Hepatocyte (in vitro differentiated cells): ENCODE data around the gene CORO2B. TPM values are rescaled to one million over a fixed set of nuclear protein-coding genes. Genes with fewer than 3 reads are reported as not detected.

Experiments used
- DNase-seq: peaks from one replicate; pipeline ENCODE4 v3.0.0-alpha.2; 2016; ENCODE audit warnings: low spot score
- H2AFZ ChIP-seq: fragments of 200-600 bp; sonication (generic); 2 replicates; pipeline ENCODE4 v1.6.0; 2016; ENCODE audit warnings: antibody characterized with exemption, mild to moderate bottlenecking
- H3K27ac ChIP-seq: fragments of 200-600 bp; sonication (generic); 2 replicates; pipeline ENCODE4 v1.5.1; 2016; ENCODE audit warnings: mild to moderate bottlenecking
- H3K27me3 ChIP-seq: fragments of 200-600 bp; sonication (generic); 2 replicates; pipeline ENCODE4 v1.6.1; 2016
- H3K36me3 ChIP-seq: fragments of 200-600 bp; sonication (generic); replicated peaks from 2 replicates; pipeline ENCODE4 v1.5.1; 2016; ENCODE audit warnings: low read depth; ENCODE audit not compliant: insufficient read depth
- H3K4me1 ChIP-seq: fragments of 200-600 bp; sonication (generic); 2 replicates; pipeline ENCODE4 v1.5.1; 2016; ENCODE audit warnings: mild to moderate bottlenecking, moderate library complexity; ENCODE audit not compliant: insufficient read depth
- H3K4me2 ChIP-seq: fragments of 200-600 bp; sonication (generic); 2 replicates; pipeline ENCODE4 v1.6.0; 2016
- H3K4me3 ChIP-seq: fragments of 200-600 bp; sonication (generic); 2 replicates; pipeline ENCODE4 v1.5.1; 2016; ENCODE audit warnings: mild to moderate bottlenecking
- H3K79me2 ChIP-seq: fragments of 200-600 bp; sonication (generic); 2 replicates; pipeline ENCODE4 v1.6.0; 2017; ENCODE audit warnings: mild to moderate bottlenecking
- H3K9me2 ChIP-seq: fragments of 200-600 bp; sonication (generic); replicated peaks from 2 replicates; pipeline ENCODE4 v1.6.0; 2017; ENCODE audit warnings: mild to moderate bottlenecking; ENCODE audit not compliant: insufficient read depth
- H3K9me3 ChIP-seq: fragments of 200-600 bp; sonication (generic); 2 replicates; pipeline ENCODE4 v1.5.1; 2016; ENCODE audit warnings: low read depth, mild to moderate bottlenecking
- H4K20me1 ChIP-seq: fragments of 200-600 bp; sonication (generic); 2 replicates; pipeline ENCODE4 v1.6.0; 2016; ENCODE audit warnings: mild to moderate bottlenecking; ENCODE audit not compliant: insufficient read depth, poor library complexity, severe bottlenecking
- CTCF ChIP-seq: fragments of 200-600 bp; sonication (generic); IDR thresholded peaks from 2 replicates; pipeline ENCODE4 v1.5.1; 2016; ENCODE audit warnings: antibody characterized with exemption, mild to moderate bottlenecking; ENCODE audit not compliant: poor library complexity
- EZH2 ChIP-seq: fragments of 200-600 bp; sonication (generic); IDR thresholded peaks from 2 replicates; pipeline ENCODE4 v1.6.1; 2016; ENCODE audit warnings: antibody characterized with exemption, mild to moderate bottlenecking, borderline replicate concordance
- EZH2phosphoT487 ChIP-seq: fragments of 200-600 bp; sonication (generic); IDR thresholded peaks from one replicate; pipeline ENCODE4 v1.6.1; 2018; ENCODE audit warnings: antibody characterized with exemption, mild to moderate bottlenecking, low read depth, moderate library complexity; ENCODE audit not compliant: unreplicated experiment, severe bottlenecking
- WGBS: methylation state at CpG from one replicate; pipeline ENCODE4 v1.1.6; 2016; ENCODE audit warnings: low lambda C conversion rate; ENCODE audit errors: missing lambda C conversion rate; 5-methylcytosine and 5-hydroxymethylcytosine counted together
- polyA plus RNA-seq: library from polyadenylated mRNA; unstranded; fragments of >200 nt; fragmentation: Nextera tagmentation; extraction: Ambion mirVana; gene quantifications from 2 replicates; pipeline ENCODE4 v1.2.1, GENCODE V29; 2016
- total RNA-seq: library from RNA; depleted of rRNA; stranded (reverse); fragments of >200 nt; gene quantifications from 2 replicates; pipeline ENCODE4 v1.2.3, GENCODE V29; 2014

The CORO2B gene
- total and polyA plus RNA-seq, 2 experiments from 2014 or later: 2.9 to 5.1 TPM

- DNase-seq: no peak
- Histone ChIP-seq H3K9me3 (no peaks in the 10 kb centered on the region), H3K4me3 (no peak overlapping the region), H3K27ac (no peak overlapping the region), H3K27me3 (no peaks in the 10 kb centered on the region), H3K36me3 (no peaks in the 10 kb centered on the region), H3K9me2 (no peaks in the 10 kb centered on the region), H3K4me1 (peaks cover 4% of the 10 kb centered on the region), H3K79me2 (no peaks in the 10 kb centered on the region), H3K4me2 (no peak overlapping the region), H4K20me1 (no peaks in the 10 kb centered on the region), H2AFZ (no peak overlapping the region)
- WGBS: 60% methylated on average over 5 of the region's 5 CpGs
- TF ChIP-seq CTCF (no peak), EZH2 (no peak), EZH2phosphoT487 (no peak)
Observed at GRCh38 chr15:68637767-68638404, 59.1 kb downstream of the CORO2B start.

DNA sequence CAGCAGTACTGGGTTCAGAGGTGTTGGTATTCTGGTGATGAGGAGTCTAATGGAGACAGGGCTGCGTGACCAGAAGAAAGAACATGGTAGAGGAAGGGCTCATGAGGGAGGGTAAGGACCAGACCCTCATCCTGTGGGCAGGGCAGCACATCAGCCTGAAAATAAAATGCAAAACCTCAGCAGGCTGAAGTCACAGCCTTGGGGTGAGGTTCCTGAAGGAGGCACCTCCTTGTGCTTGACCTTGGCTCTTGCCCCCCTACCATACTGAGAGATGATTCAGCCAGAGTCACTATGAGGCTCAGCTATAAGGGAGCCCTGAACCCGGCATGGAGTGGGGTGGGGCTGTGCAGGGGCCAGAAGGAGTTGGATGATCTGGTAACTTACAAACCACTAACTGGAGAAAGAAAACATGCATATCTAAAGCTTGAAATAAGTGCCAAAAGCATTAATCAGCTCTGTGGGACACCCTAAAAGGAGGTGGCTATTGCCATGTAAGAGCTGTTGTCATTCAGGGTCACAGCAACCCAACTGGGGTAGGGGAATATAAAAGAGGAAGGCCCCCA, 60.2 kb downstream of the CORO2B start:
- WGBS: 84% methylated on average over 2 of the region's 2 CpGs
- no peak overlapping the region for H3K27ac ChIP-seq

GRCh38 chr15:68639926-68640600, 61.3 kb downstream of the CORO2B start:
- Histone ChIP-seq H4K20me1 (no peaks in the 10 kb centered on the region), H3K27me3 (no peaks in the 10 kb centered on the region), H3K4me2 (no peak overlapping the region), H3K36me3 (no peaks in the 10 kb centered on the region), H3K9me2 (no peaks in the 10 kb centered on the region), H3K4me1 (no peaks in the 10 kb centered on the region), H3K4me3 (no peak overlapping the region), H3K79me2 (no peaks in the 10 kb centered on the region), H3K9me3 (no peaks in the 10 kb centered on the region), H2AFZ (no peak overlapping the region), H3K27ac (no peak overlapping the region)
- TF ChIP-seq EZH2phosphoT487 (no peak), CTCF (no peak)
- 88% methylated on average over 7 of the region's 7 CpGs for WGBS
- no peak for DNase-seq

More for the DNA sequence above, 60.2 kb downstream of the CORO2B start:
- DNase-seq: no peak
- Histone ChIP-seq H3K4me2 (no peak overlapping the region), H3K9me3 (no peaks in the 10 kb centered on the region), H3K9me2 (no peaks in the 10 kb centered on the region), H3K27me3 (no peaks in the 10 kb centered on the region), H3K4me3 (no peak overlapping the region), H4K20me1 (no peaks in the 10 kb centered on the region), H3K36me3 (no peaks in the 10 kb centered on the region), H3K79me2 (no peaks in the 10 kb centered on the region), H3K4me1 (no peaks in the 10 kb centered on the region), H2AFZ (no peak overlapping the region)
- TF ChIP-seq EZH2phosphoT487: no peak
- TF ChIP-seq EZH2: no peak
- no peak for TF ChIP-seq CTCF
